ENCODE data around the gene COMMD10. TPM values are rescaled to one million over a fixed set of nuclear protein-coding genes. Genes with fewer than 3 reads are reported as not detected.

Gene COMMD10
- total RNA-seq, 1 donor from 2014 or later: 28.6 TPM

GRCh38 chr5:116274251-116274650 is 189.4 kb downstream of the COMMD10 start:
- Mint-ChIP-seq H3K9me3 (no peaks in the 10 kb centered on the region), H3K4me3 (no peak overlapping the region), H3K4me1 (ENCODE audit: unreplicated experiment) (no peaks in the 10 kb centered on the region), H3K27me3 (no peaks in the 10 kb centered on the region), H3K36me3 (peaks cover 11% of the 10 kb centered on the region), H3K27ac (no peak overlapping the region)
- no peak for DNase-seq (ENCODE audit: extremely low spot score, unreplicated experiment)
- TF ChIP-seq CTCF (conservative IDR thresholded peaks at IDR 0.05): no peak

DNA sequence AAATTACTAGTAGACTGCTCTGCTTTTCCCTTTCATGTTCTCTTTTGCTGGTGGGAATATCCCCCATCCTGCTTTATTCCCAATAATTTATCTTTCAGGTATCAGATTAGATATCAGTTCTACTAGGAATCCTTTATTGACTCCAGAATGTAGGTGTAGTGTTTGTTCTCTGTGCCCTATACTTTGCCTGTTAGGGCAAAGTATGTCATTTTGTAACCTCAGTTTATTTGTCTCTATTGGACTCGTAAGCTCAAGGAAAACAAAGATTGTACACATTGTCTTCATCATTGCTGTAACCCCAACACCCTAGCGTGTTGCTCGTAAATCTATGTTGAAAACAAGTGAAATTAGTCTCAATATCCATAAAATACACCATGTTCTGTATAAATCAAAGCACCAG is 190.5 kb downstream of the COMMD10 start:
- H3K27me3 Mint-ChIP-seq: no peaks in the 10 kb centered on the region
- DNase-seq (ENCODE audit: extremely low spot score, unreplicated experiment): no peak
- no peak overlapping the region for H3K27ac Mint-ChIP-seq
- no peaks in the 10 kb centered on the region for H3K9me3 Mint-ChIP-seq
- H3K4me3 Mint-ChIP-seq: no peak overlapping the region
- no peaks in the 10 kb centered on the region for H3K4me1 Mint-ChIP-seq (ENCODE audit: unreplicated experiment)
- peaks cover 11% of the 10 kb centered on the region for H3K36me3 Mint-ChIP-seq
- no peak for TF ChIP-seq CTCF (conservative IDR thresholded peaks at IDR 0.05)

DNA sequence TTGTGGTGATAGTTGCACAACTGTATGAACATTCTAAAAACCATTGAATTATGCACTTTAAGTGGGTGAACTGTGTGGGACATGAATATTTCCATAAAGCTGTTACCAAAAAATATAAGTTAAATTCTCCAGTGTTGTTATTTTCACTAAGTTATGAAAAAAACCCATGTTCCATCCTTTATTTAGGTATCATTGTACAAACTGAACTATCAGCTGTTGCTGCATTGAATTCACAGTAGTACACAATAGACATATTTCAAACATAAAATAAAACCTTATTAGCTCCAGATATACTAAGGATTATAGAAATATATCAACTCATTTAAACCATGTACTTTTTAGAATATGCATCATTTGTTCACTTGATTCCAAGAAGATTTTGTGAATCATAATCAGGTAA is 192.1 kb downstream of the COMMD10 start:
- no peak overlapping the region for H3K4me3 Mint-ChIP-seq
- no peak for DNase-seq (ENCODE audit: extremely low spot score, unreplicated experiment)
- peaks cover 11% of the 10 kb centered on the region for H3K36me3 Mint-ChIP-seq
- H3K27ac Mint-ChIP-seq: no peak overlapping the region
- H3K27me3 Mint-ChIP-seq: no peaks in the 10 kb centered on the region
- no peak for TF ChIP-seq CTCF (conservative IDR thresholded peaks at IDR 0.05)
- H3K9me3 Mint-ChIP-seq: no peaks in the 10 kb centered on the region
- H3K4me1 Mint-ChIP-seq (ENCODE audit: unreplicated experiment): no peaks in the 10 kb centered on the region

DNA sequence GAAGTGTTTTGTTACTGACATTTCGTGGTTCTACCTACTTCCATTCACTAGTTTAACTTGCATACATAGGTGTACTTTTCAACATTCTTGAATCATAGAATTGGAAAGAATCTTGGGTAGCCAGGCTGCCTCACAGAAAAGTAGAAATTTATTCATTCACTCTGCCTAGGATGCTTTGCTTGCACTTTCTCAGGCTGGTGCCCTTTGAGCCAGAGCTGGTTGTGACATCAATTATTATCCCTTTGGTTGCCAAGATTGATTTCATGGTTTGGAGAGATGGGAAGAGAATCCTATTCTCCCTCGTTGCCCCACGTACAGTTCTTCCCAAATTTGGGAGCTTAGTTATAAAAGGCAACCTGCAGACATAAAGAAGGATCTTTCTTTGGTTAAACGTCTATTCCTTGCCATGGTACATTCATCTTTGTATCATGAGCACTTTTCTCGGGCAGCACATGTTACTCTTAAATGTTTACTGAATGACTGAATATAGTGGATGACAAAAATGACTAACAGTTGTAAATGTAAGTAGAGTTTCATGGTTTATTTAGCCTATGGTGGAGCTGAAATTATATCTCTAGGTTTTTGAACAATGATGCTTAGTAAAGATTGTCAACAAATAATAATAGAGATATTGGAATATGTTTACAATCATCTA is 195.5 kb downstream of the COMMD10 start:
- Mint-ChIP-seq H3K27me3 (no peaks in the 10 kb centered on the region), H3K27ac (no peak overlapping the region), H3K4me3 (no peak overlapping the region), H3K9me3 (peaks cover 4% of the 10 kb centered on the region), H3K4me1 (ENCODE audit: unreplicated experiment) (no peaks in the 10 kb centered on the region), H3K36me3 (peaks cover 11% of the 10 kb centered on the region)
- TF ChIP-seq CTCF (conservative IDR thresholded peaks at IDR 0.05): no peak
- DNase-seq (ENCODE audit: extremely low spot score, unreplicated experiment): no peak

GRCh38 chr5:116281309-116281708 is 196.5 kb downstream of the COMMD10 start:
- Mint-ChIP-seq H3K4me1 (ENCODE audit: unreplicated experiment) (no peaks in the 10 kb centered on the region), H3K9me3 (peaks cover 4% of the 10 kb centered on the region), H3K4me3 (no peak overlapping the region), H3K27me3 (no peaks in the 10 kb centered on the region), H3K36me3 (peaks cover 8% of the 10 kb centered on the region), H3K27ac (no peak overlapping the region)
- TF ChIP-seq CTCF (conservative IDR thresholded peaks at IDR 0.05): no peak
- no peak for DNase-seq (ENCODE audit: extremely low spot score, unreplicated experiment)

DNA sequence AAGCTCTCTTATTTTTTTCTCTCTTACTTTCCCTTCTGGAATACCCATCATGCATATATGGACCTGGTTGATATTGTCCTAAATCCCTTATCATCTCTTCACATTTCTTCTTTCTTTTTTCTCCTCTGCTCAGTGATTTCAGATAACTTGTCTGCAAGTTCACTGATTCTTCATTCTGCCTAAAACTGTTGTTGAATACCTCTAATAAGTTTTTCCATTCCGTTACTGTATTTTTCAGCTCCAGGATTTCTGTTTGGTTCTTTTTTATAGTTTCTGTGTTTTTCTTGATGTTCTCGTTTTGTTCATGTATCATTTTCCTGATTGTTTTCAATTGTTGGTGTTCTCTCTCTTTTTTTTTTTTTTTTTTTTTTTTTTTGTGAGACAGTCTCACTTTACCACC is 203.7 kb downstream of the COMMD10 start:
- Mint-ChIP-seq H3K4me1 (ENCODE audit: unreplicated experiment) (peaks cover 8% of the 10 kb centered on the region), H3K27me3 (no peaks in the 10 kb centered on the region), H3K36me3 (peaks cover 14% of the 10 kb centered on the region), H3K4me3 (no peak overlapping the region), H3K27ac (no peak overlapping the region), H3K9me3 (peaks cover 6% of the 10 kb centered on the region)
- no peak for TF ChIP-seq CTCF (conservative IDR thresholded peaks at IDR 0.05)
- no peak for DNase-seq (ENCODE audit: extremely low spot score, unreplicated experiment)
